GM19238 (cell line): ENCODE results near the gene TMEM53.

Experiments
- DNase-seq: peaks from one replicate; pipeline ENCODE4 v3.0.0; 2011; ENCODE audit warnings: low spot score; ENCODE audit not compliant: insufficient read length

The TMEM53 gene

DNA sequence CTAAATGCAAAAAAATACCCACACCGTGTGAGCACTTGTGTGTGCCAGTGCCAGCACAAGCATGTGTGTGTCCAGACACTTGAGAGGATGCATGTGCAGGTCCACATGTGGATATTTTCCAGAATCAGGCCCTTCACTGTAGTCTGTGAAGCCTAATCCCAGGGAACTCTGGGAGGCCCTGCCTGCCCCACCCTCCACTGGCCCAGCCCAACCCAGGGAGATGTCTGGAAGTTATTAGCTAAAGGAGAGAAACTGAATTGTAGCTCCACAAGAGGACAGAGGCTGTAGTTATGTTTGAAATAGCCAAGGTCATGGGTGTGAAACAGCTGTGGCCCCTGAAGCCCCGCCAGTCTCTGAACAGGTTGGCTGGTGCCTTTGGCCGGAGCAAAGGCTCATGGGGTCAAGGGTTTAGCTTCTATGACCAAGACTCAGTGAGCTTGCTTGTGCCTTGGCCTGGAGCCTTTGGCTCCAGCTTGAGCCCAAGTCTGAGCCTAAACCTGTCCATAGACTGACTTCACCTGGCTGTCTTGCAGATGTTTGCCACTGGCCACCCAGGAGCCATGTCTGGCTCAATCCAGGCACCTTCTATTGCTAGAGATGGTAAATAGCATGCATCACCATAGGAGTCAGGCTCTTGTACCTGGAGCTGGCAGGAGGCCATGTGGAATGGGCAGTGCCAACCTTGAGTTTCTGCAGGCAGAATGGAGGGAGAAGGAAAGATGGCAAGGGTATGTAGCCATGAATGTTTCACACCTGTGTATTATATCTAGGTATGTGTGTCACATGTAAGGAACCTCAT, 69.9 kb downstream of the TMEM53 start:
- no peak for DNase-seq

DNA sequence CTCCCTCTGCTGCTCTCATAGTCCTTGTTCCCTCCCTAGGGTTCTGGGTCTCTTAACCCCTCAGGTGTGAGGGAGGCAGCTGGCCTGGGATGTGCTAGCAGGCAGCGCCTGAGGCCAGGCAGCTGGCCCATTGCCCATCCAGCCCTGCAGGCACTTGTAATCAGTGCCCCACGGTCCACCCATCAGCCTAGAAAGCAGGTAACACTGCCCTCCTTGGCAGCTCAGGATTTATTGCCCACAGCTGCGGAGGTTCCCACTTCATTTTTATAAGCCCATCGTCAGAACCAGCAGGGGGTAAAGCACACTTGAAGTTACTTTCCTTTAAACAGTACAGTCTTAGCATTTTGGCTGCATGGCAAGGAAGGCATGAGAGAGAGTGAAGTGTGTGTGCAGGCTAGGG, 70.6 kb downstream of the TMEM53 start:
- no peak for DNase-seq
